OCI-LY7 (cell line): ENCODE results near the gene SYT14.

Source experiments
- CTCF ChIP-seq: fragments of 200-600 bp; sonication (generic); conservative IDR thresholded peaks from 2 replicates; pipeline ENCODE4 v1.5.1; 2014; ENCODE audit warnings: mild to moderate bottlenecking, antibody characterized with exemption, low read length, moderate library complexity, mixed read lengths
- EZH2phosphoT487 ChIP-seq: fragments of 200-600 bp; sonication (generic); IDR thresholded peaks from 2 replicates; pipeline ENCODE4 v1.6.1; 2018; ENCODE audit warnings: low read depth, borderline replicate concordance, mild to moderate bottlenecking, mixed run types, antibody characterized with exemption, low read length, moderate library complexity, mixed read lengths

DNA sequence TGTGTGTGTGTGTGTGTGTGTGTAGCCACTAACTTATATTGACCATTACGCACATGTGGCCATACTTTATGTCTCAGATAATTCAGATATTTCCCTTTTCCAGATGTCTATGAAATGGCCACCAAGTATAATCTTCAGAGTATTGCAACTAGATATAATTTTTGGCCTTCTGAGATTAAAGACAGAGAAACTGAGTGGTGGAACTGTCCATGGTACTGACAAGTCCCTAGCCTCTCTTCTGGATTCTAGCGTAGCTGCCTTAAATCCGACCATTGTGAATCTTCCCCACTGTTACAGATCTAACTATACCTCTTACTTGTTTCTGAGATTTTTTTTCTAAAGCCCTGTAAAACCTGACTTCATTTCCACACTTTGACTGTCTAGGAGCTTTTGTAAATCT is 194.6 kb downstream of the SYT14 start:
- TF ChIP-seq CTCF, result no peak
- TF ChIP-seq EZH2phosphoT487, result no peak
